Glomerular visceral epithelial cell (primary cell): ENCODE results near the gene PPFIBP2.

Experiments
- DNase-seq: peaks from one replicate; pipeline ENCODE4 v3.0.0-alpha.2; 2016; ENCODE audit errors: extremely low spot score

Gene PPFIBP2

GRCh38 chr11:7525424-7525823, 11.6 kb downstream of the PPFIBP2 start:
- DNase-seq: no peak

- no peak for DNase-seq
Observed at GRCh38 chr11:7527029-7527428, 13.2 kb downstream of the PPFIBP2 start.

DNA sequence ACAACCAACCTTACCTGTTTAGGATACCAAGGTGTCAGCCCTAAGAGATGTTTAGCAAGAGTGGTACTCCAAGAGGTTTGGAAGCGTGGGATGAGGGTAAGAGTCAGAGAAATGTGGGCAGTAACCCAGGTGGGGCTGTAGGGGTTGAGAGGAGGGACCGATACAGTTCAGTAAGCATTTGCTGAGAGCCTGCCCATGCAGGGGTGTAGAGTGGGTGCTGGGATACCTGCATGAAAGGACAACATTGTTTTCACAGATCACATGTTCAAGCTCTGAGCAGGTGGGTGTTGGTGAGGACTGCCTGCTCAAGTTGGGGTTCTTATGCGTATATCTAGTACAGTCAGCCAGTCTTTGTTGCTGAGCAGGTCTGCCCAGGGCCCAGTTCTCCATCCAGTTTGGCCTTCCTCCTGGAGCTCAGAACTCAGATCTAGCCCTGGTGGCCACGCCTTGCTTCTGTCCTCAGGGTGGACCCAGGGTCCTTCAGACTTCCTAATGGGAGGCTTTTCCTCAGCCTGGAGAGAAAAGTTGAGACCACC, 14.8 kb downstream of the PPFIBP2 start:
- no peak for DNase-seq

GRCh38 chr11:7530013-7530640, 16.3 kb downstream of the PPFIBP2 start:
- DNase-seq: no peak

DNA sequence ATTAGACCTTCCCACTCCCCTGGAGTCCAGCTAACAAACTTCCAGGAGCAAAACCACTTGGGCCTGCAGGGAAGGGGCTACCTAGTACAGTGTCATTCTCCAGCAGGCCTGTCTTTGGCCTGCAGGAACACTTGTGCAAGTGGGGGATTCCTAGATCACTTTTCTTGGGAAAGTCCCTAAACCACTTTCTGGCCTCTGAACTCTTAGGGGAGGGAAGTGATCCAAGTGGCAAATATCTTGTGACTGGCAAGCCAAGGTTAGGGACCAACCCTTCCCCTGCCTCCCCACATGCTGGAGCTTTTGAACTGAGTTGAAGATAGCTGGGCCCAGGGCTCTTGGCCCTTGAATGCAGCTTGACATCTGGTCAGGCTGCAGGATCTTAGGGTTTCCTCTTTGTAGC, 17.2 kb downstream of the PPFIBP2 start:
- no peak for DNase-seq

- DNase-seq: no peak
Observed at GRCh38 chr11:7532405-7533145, 18.8 kb downstream of the PPFIBP2 start.

GRCh38 chr11:7533199-7534041, 19.6 kb downstream of the PPFIBP2 start:
- DNase-seq: no peak

DNA sequence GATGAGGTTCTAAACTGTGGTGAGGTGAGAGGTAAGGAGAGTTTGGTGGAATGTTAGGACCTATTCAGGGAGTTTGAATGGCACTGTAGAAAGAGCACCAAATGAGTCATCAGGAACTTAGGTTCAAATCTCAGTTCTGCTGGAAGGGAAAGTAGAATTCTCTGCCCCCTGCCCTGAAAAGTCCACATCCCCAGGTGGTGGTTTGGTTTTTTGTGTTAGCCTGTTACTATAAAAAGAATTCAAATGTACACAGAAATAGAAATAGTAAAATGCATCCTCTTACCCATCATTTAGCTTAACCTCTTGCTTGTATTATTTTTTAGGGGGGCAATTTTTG, 20.2 kb downstream of the PPFIBP2 start:
- no peak for DNase-seq

DNA sequence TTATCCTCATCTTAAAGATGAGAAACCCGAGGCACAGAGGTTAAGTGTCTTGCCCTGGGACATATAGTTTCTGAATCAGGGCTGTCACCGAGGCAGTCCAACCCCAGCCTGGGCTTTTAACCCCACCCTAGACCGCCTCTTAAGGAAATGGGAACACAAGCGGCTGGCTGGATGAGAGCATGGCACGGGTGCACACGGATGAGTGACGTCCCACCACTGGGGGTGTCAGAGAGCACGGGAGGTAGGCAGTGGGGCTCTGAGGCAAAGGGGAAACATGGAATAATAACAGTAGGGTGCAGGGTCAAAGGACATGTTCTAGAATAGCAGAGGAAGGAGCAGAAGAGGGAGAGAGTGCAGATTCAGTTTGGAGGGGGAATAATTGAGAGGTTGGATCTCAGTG, 22.3 kb downstream of the PPFIBP2 start:
- no peak for DNase-seq

DNA sequence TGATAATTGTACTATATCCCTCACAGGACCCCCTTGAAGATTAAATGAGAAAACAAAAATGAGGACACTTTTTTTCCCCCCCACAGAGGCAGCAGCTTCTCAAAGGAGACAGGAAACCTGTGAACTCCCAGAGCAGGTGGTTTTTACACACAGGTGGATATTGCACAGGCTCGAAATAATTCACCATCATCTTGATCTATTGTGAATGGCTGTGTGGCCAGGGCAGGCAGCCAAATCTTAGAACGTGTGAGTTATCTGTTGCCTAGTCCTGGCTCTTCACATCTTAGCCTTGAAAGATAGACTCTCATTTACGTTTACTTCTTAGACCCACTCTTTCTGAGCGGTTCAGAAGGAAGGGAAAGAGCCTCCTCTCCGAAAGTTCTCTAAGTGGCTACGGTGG, 23.5 kb downstream of the PPFIBP2 start:
- no peak for DNase-seq

DNA sequence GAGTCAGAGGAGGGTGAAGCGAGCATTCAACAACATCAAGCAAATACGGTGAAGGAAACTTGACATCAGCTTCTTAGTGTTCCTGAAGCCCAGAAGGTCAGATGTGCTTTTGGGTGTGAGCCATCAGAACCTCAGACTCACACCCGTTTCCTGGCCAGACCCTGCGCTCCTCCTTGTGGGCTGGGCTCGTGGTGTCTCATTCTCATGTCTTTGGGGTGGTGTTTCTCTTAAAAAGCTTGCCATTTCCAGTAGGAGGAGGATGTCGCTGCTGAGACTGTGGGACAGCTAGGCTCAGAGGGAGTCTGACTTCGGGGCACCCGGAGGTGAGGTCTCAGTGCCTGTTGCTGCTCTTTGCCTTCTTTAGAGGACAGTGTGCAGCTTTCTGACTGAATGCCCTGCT, 24.2 kb downstream of the PPFIBP2 start:
- DNase-seq: no peak

DNA sequence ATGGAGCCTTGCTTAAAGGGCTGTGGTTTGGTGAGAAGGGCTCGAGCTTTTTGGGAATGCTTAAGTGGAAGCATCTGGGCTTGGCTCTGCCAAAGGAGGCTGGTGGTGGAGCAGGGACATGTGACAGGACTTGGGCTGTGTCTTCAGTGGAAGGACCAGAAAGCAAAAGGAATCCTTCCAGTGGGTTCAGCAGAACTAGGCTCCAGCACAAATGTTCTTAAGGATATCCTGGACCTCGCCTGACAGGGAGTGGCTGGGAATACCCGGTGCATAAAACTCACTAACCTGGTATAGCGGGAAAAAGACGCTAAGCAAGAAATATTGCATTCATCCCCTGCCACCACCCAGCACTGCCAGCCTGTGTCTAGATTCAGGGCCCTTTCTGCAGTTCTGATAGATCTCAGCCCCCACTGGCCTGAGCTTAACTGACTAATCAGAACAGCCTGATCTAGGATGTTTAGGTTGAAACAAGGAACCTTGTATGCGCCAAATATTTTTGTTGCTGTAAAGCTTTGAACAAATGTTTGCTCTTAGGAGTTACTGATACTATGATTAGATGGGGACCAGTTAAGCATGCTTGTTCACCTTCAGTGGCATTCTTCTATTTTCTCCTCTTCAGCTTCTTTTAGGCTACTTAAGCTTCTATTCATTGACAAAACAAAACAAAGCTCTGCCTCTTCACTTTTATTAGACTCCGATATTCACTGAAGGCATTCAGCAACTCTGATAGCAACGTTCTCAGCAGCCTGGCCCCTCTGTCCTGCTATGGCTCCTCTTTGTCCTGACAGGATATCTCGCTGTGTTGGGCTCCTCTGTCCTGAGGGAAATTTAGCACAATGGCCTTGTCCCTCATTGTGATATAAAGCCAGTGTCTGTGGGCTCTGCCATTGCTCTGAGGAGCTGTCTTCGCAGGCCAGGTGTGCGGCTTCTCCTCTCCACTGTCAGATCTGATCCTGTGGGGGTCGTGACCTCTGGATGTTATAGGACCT, 25.0 kb downstream of the PPFIBP2 start:
- DNase-seq: no peak

- DNase-seq: no peak
Observed at GRCh38 chr11:7540830-7541555, 27.2 kb downstream of the PPFIBP2 start.

DNA sequence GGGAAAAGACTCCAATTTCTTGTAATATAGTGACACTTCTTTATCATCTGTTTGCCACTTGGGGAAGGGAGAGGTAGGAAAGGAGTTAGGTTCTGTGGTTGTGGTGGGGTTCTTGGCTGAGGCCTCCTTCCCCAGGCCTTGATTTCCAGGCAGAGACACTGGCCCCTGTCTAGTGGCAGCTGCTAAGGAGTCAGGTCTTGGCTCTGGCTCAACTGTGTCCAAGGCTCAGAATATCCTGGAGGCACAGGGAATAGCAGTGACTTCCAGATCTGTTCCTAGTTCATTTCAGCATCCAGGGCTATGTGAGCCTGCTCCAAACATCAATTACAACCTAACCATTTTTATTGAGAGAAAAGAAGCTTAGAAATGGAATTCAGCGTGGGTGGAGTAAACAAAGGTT, 29.5 kb downstream of the PPFIBP2 start:
- no peak for DNase-seq

GRCh38 chr11:7544021-7544420, 30.2 kb downstream of the PPFIBP2 start:
- no peak for DNase-seq

DNA sequence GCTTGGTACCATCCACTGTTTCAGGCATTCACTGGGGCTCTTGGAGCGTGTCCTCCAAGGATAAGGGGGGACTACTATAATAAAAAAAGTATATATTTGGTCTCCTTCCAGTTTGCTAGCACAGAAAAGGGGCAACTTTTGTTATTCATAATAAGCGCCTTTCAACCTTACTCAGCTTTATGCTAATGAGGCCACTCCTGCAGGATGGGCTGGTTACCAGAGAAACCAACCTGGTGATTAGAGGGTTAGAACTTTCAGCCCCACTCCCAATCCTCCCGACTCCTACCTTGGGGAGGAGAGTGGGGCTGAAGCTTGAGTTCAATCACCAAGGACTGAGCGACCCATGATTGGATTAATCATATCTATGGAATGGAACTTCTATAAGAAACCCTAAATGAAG, 31.8 kb downstream of the PPFIBP2 start:
- DNase-seq: no peak

GRCh38 chr11:7546324-7546791, 32.6 kb downstream of the PPFIBP2 start:
- DNase-seq: no peak

GRCh38 chr11:7547687-7548086, 33.9 kb downstream of the PPFIBP2 start:
- no peak for DNase-seq

- no peak for DNase-seq
Observed at GRCh38 chr11:7548659-7549274, 35.0 kb downstream of the PPFIBP2 start.

DNA sequence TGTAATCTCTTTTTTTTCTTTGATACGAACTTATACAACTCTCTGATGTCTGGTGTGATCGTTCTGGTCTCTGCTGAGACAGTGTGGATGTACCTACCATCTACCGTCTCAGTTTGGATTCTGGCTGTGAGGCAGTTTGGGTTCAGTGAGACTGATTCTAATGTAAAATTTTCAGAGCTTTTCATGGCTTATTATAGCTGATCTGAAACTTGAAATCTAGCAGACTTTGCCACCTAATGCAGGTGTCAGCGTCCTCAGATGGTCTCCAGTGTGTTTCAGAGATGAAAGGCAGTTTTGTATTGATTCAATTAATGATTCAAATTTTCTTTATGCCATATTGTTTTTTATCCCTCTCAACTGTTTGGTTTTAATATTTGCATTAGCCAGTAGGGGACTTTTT, 35.9 kb downstream of the PPFIBP2 start:
- DNase-seq: no peak
